ENCODE data around the gene GGA2.
"Not testable (repeated sequence)": the region's sequence is repeated elsewhere in the genome, so short reads cannot be mapped to it uniquely, and the experiment has no call there.

The GGA2 gene

DNA sequence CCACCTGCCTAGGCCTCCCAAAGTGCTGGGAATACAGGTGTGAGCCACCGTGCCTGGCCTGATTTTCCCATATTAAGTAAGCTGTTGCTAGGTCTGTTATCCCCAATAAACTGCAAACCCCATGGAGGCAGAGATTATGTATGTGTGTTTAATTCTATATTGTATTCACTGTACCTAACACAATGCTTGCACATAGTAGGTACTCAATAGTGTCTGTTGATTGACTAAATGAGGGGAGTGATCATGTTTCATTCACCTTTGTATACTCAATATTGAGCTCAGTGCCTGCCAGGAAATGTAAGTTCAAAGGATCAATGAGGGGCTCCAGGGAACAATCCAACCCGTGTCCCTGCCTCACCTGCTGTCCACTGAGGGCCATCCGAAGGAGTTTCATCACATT, 14.6 kb upstream of the GGA2 start:
- no peak for DNase-seq (ENCODE audit: low read depth in 2 of 2)

DNA sequence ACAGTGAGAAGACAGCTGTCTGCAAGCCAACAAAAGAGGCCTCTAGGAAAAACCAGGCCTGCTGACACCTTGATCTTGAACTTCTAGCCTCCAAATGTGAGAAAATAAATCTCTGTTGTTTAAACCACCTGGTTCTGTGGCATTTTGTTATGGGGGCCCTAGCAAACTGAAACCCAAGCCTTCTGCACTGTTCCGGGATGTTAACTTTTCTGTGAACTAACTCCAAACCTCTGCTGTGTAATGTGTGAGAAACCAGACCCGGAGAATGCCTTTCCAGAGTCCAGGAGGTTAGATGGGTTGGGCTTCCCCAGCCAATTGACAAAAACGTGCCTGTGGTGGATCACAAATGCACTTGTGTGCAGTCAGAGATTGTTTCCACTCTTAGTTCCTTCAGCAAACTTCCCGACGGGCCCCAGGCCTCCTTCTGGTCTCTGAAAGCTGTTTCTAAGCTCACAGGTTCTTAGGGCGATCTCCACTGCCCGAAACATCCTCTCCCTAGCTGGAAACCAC, 13.6 kb upstream of the GGA2 start:
- DNase-seq (ENCODE audit: low read depth in 2 of 2) = no peak

DNA sequence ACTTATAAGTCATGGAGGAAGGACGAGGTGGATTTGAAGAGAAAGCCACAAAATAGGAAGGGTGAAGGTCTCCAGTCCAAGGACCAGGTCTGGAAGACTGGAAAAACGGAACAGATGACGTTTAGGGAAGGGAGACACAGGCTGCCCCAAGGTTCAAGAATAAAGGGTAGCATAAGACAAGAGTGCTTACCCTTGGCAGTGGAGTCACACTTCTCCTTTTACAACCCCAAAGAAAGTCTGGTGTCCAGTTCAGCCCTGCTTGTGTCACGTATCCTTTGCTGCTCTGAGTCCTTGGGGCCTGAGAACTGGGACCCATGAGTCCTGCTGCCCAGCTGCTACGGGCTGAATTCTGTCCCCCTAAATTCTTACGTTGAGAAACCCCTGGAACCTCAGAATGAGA, 13.0 kb upstream of the GGA2 start:
- no peak for DNase-seq (ENCODE audit: low read depth in 2 of 2)

DNA sequence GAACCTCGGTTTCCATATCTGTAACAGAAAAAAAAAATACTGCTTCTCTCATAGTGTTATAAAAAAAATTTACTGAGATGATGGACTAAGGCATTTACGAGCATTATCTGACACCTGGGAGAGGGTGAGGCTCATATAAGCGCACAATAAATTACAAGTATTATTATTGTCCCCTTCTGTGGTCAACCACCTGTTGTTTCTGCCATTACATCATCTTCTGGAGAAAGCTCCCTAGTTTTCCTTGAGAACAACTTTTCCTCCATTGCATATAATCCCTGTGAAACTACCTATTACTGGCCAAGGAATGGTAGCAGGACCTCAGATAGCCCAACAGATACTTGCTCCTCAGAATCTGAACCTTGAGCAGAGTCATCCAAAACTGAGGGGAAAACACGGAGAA, 11.7 kb upstream of the GGA2 start:
- no peak for DNase-seq (ENCODE audit: low read depth in 2 of 2)

DNA sequence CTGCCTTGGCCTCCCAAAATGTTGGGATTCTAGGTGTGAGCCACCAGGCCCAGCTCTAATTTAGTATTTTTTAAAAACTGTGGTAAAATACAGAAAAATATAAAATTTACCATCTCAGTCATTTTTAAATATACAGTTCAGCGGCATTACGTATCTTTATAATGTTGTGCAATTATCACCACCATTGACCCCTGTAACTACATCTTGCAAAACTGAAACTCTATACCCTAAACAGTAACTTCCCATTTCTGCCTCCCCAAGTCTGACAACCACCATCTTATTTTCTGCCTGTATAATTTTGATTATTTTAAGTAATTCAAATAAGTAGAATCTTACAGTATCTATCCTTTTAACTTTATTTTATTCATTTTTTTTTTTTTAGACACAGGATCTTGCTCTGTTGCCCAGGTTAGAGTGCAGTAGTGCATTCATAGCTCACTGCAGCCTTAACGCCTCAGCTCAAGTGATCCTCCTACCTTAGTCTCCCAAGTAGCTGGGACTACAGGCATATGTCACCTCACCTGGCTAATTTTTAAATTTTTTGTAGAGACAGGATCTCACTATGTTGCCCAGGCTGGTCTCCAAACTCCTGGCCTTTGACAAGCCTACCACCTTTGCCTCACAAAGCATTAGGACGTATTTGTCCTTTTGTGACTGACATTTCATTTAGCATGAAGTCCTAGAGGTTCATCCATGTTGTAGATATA, 10.9 kb upstream of the GGA2 start:
- DNase-seq (ENCODE audit: low read depth in 2 of 2) = no peak

DNA sequence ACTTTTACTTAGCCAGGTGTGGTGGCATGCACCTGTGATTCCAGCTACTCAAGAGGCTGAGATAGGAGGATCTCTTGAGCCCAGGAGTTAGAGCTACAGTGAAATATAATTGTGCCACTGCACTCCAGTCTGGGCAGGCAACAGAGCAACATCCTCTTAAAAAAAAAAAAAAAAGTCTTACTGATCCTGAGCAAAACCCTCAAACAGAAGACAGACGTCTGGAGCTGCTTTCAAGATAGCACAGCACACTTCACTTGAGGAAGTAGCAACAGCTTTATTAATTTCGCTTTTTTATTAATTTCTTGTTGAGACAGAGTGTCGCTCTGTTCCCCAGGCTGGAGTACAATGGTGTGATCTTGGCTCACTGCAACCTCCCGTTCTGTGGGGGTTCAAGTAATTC, 10.2 kb upstream of the GGA2 start:
- DNase-seq (ENCODE audit: low read depth in 2 of 2) = no peak

DNA sequence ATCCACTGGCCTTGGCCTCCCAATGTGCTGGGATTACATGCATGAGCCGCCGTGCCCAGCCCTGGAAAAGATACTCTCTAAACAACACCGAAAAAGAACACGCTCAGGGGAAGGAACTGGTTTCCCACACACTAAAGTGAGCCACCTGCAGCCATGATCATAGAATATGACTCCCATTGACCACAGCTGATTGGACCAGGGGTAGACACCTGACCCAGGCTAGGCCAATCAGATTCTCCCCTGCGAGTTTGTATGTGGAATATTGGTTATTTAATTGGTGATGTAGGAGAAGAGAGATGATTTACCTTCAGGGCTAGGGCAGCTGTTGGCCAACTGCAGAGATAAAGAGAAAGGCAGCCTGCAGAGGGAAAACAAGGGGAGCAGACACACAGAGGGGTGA, 9.0 kb upstream of the GGA2 start:
- no peak for DNase-seq (ENCODE audit: low read depth in 2 of 2)

DNA sequence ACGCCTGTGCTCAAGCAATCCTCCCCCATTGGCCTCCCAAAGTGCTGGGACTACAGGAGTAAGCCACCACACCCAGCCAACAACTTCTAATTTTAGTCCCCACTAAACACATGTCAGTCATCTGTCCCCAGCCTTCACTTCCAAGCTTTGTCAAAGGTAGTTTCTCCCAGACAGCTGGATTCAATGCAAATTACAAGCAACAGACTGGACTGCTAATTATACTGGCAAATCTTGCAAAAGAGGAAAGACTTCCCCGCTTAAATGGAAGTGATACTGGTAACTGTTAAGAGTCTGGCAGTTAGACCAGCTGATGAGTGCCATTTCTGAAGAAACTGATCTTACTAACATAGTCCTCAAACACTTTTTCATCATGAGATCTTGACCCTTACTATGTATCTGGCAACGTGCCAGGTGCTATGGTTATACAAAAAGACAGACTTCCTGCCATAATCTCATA, 8.2 kb upstream of the GGA2 start:
- DNase-seq (ENCODE audit: low read depth in 2 of 2) = no peak

DNA sequence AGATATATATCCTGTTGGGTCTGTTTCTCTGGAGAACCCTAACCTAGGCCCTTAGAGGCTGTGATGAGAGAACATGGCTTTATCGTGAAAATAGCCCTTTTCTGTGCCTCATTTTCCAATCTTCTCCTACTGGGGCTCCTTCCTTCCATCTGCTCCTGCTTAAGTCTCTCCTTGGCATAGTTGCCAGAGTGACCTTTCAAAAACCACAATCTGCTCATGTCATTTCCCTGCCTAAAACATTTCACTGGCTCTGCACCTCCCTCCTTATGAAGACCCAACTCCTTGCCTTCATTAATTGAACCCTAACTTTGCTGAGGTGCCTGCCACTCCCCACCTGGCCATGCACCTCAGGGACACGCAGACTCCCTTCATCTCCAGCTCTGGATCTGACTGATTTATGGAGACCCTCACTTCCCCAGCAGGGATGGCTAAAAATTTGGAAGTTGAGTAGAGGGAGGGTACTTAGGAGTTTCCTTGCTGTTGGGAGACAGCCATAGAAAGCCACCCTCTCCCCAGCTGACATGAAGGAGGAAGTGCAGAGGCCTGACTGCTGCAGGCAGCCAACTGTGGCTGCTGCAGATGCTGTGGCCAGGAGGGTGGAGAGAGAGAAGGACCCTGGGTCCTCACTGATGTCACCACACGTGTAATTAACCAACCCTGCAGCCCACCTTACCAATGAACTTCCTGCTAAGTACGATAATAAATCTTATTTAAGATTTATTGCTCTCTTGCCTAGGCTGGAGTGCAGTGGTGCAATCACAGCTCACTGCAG, 6.3 kb upstream of the GGA2 start:
- no peak for DNase-seq (ENCODE audit: low read depth in 2 of 2)

DNA sequence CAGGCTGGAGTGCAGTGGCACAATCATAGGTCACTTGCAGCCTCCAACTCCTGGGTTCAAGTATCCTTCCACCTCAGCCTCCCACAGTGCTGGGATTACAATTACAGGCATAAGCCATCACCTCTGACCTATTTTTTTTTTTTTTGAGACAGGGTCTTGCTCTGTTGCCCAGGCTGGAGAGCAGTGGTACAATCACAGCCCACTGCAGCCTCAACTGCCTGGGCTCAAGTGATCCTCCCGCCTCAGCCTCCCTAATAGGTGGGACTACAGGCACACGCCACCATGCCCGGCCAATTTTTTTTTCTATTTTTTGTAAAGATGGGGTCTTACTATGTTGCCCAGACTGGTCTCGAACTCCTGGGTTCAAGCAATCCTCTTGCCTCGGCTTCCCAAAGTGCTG, 5.6 kb upstream of the GGA2 start:
- no peak for DNase-seq (ENCODE audit: low read depth in 2 of 2)

DNA sequence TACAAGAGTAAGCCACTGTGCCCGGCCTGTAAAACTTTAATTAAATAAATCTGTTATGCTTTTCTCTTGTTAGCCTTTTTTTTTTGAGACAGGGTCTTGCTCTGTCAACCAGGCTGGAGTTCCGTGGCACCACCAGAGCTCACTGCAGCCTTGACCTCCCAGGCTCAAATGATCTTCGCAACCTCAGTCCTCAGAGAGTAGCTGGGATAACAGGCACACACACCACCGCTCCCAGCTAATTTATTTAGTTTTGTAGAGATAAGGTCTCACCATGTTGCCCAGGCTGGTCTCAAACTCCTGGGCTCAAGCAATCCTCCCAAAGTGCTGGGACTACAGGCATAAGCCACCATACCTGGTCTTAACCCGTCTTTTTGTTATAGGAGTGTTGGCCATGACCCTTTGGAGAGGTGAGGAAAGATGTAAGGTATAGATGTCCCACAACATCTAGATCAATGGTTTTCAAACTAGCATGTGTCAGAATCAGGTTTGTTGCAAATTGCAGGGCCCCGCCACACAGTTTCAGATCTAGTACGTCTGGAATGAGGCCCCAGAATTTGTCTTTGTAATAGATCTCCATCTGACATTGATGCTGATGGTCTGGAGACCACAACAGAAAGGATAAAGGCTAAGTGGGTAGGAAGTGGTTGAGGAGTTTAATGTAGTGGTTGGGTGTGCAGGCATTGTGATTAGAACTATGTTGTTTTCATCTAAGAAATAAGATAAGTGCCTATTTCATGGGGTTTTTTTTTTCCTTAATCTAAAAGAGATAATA, 4.3 kb upstream of the GGA2 start:
- no peak for DNase-seq (ENCODE audit: low read depth in 2 of 2)

DNA sequence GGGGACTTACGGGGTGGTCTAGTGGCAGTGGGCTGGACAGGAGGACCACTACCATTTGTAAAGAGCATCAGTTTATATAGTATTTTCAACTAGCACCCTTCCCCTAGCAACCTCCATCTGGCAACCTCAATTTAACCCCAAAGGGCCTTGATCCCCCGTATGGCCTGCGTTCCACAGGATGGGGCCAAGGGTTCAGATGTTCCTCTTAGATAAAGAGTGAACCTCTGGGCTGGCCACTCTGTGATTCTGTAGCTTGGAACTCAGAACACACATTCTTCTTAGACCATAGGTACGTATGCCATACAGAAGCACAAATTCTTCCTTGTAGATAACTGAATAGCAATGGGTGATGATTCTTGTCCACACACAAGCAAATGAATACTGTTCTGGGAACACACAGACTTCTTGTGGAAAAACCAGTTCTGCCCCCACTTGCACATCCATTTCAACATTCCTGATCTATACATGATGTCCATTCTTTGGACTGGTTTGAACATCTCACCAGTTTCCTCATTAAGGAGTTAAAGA, 1.9 kb upstream of the GGA2 start:
- DNase-seq (ENCODE audit: low read depth in 2 of 2) = no peak

DNA sequence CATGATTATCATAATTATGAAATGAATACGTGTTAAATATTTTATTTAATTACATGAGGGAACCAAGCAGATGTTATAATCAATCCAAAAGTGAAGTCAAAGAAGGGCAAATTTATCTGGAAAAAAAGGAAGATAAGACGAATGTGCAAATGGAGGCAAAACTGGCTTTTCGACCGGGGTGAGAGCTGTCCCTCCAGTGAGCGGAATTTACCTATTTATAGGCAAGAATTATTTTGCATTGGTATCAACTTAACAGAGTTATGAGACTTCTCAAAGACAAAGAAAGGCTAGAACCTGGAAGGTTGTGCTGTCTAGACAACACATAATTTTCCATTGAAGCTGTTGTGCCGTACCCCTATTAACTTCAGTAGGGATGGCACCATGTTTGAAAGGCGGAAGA, 1.4 kb upstream of the GGA2 start:
- DNase-seq (ENCODE audit: low read depth in 2 of 2) = no peak

DNA sequence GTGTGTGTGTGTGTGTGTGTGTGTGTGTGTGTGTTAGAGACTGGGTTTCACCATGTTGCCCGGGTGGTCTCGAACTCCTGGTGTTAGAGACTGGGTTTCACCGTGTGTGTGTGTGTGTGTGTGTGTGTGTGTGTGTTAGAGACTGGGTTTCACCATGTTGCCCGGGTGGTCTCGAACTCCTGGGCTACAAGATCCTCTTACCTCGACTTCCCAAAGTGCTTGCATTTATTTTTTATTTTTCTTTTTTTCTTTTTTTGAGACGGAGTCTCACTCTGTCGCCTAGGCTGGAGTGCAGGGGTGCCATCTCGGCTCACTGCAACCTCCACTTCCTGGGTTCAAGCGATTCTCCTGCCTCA, 599 bp upstream of the GGA2 start:
- not testable (repeated sequence) for DNase-seq (ENCODE audit: low read depth in 2 of 2)

DNA sequence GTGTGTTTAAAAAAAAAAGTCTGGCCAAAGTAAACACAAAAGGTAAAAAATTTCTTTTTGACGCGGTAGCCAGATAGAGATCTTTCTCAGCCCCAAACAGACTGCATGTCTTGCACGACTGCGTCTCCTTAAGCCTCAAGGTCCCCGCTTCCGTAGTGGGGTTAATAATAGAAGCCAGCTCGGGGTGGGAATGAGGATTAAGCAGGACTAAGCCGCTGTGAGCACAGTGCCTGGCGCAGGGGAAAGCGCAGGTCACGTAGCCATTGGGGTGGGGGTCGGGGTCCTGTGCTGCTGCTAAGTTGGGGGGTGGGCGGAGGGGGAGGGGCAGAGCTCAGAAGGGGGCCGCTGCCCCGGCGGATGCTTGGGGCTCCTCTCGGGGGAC, 521 bp downstream of the GGA2 start:
- no peak for DNase-seq (ENCODE audit: low read depth in 2 of 2)

DNA sequence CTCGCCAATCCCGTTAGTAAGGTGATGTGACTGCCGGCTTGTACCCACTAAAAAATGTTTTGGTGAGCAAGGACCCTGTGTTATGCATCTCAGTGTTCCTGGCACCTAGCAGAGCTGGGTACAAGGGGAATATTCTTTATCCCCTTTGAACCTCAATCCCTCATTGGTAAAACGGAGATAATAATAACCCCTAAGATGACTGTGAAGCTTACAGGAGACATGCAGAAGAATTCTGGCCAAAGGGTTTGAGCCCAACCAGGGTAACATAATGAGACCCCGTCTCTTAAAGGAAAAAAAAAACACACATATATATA, 896 bp downstream of the GGA2 start:
- no peak for DNase-seq (ENCODE audit: low read depth in 2 of 2)

DNA sequence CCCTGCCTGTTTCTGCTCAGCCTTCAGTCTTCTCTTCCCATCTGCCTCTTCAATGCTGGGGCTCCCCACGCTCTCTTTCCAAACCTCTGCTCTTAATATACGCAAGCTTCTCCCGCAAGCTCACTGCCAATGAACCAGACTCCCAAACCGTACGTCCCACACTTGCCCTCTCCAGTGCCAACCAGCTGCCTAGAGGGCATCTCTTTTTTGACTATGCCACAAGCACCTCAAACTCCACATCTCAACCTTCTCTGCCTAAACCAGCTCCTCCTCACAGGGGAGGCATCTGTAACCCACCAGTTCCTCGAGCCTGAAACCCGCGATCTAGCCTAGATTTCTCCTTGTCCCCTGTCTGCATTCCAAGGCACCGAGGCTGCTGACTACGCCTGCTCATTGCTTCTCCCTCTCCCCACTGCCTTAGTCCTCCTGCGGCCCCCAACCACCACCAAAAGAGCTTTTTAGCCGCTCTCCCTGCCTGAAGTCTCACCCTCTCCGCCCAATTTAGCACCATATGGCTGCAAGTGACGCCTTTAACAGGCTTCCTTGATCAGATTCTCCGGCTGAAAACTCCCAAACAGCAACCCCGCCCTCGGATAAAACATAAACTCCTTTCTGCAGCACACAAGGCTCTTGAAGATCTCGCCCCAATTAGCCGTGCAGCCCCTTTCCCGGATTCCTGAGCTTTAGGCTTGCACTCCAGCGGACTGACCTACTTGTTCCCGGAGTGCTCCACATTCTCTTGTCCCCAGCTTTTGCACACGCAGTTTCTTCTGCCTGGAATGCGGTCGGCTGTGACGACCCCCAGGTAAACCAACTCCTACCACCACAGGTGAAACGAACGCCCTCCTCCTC, 1.5 kb downstream of the GGA2 start:
- DNase-seq (ENCODE audit: low read depth in 2 of 2) = no peak

DNA sequence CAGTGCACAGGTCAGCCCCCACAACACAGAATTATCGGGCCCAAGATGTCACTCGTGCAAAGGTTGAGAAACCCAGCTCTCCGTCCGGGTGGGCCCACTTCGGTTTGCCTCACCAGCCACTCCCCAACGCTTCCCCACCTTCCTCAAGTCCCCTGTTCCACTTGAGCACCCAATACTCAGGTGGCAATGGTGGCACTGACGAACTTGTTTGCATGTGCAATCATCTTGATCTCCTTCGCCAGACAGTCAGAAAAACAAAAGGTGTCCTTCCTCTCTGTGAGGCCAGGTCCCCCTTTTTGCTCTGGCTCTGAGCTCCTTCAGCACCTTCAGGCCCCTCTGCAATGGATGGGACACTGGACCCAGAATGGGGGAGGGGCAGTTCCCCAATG, 3.7 kb downstream of the GGA2 start:
- DNase-seq (ENCODE audit: low read depth in 2 of 2) = no peak

DNA sequence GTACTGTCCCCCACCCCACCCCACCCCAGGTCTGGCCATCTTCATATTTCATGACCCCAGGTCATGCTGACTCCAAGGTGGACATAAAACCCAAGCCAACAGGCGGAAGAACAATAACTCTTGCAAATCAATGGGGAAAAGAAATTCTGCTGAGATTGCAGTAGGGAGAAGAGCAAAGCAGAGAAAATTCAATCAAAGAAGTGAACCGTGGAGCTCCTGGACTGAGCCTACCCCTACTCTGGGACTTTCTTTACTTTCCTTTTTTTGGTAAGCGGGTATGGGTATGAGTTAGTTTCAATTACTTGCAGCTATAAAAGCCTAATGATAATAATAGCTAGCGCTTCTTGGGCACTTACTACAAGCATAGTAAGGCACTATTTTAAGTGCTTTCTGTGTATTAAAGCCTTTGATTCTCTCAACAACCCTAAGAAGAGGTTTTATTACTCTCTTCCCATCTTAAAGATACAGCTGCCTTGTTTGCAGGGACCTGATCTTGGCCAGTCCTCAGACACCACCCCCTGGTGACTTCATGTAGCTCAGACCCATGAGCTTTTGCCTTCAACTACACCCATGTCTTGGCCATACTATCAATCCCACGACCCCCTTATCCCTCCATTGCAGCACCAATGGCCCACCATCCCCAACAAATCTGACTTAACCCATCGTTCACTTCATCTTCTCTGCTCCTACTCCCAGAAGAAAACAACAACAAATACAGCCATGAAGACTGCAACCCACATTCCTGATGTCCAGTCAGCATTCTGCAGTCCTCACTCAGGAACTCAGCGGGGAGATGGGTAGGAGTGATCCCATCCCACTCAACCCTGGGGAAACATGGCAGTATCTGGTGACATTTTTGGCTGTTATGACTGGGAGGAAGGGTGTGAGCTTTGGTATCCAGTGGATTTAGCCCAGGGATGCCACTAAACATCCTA, 4.4 kb downstream of the GGA2 start:
- no peak for DNase-seq (ENCODE audit: low read depth in 2 of 2)

DNA sequence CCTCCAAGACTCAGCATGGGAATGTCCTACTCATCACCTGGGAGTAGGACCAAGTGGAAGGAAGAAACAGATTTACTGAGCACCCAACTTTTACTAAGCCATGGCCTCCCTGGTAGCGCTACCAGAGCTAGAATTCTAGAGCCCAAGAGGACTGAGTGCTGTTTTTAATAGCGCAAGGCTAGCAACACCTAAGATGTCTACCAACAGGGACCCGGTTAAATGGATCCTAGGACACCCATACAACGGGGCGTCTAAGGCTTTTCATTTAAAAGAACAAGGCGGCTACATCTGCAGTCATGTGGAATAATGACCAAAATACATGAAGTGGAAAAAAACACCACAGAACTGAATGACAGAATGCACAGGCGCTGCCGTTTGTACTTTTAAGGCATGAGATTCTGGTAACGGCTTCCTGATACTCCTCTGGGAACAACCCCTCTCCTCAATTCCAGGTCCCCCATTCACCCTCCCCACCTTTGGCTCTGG, 5.1 kb downstream of the GGA2 start:
- no peak for DNase-seq (ENCODE audit: low read depth in 2 of 2)

Data from fibroblast of skin of left quadriceps (primary cell).